H4 (cell line): ENCODE data around the gene SYNRG. TPM values are rescaled to one million over a fixed set of nuclear protein-coding genes. Genes with fewer than 3 reads are reported as not detected.
"Not testable (repeated sequence)": the region's sequence is repeated elsewhere in the genome, so short reads cannot be mapped to it uniquely, and the experiment has no call there.

Experiments used
- DNase-seq: peaks from one replicate; pipeline ENCODE4 v3.0.0-alpha.2; 2015; ENCODE audit warnings: low spot score
- total RNA-seq: library from RNA; depleted of rRNA; stranded (reverse); fragments of >200 nt; shearing (Covaris generic); gene quantifications from 2 replicates; pipeline ENCODE4 v1.2.3, GENCODE V29; 2014; rRNA removed

SYNRG gene, protein sequence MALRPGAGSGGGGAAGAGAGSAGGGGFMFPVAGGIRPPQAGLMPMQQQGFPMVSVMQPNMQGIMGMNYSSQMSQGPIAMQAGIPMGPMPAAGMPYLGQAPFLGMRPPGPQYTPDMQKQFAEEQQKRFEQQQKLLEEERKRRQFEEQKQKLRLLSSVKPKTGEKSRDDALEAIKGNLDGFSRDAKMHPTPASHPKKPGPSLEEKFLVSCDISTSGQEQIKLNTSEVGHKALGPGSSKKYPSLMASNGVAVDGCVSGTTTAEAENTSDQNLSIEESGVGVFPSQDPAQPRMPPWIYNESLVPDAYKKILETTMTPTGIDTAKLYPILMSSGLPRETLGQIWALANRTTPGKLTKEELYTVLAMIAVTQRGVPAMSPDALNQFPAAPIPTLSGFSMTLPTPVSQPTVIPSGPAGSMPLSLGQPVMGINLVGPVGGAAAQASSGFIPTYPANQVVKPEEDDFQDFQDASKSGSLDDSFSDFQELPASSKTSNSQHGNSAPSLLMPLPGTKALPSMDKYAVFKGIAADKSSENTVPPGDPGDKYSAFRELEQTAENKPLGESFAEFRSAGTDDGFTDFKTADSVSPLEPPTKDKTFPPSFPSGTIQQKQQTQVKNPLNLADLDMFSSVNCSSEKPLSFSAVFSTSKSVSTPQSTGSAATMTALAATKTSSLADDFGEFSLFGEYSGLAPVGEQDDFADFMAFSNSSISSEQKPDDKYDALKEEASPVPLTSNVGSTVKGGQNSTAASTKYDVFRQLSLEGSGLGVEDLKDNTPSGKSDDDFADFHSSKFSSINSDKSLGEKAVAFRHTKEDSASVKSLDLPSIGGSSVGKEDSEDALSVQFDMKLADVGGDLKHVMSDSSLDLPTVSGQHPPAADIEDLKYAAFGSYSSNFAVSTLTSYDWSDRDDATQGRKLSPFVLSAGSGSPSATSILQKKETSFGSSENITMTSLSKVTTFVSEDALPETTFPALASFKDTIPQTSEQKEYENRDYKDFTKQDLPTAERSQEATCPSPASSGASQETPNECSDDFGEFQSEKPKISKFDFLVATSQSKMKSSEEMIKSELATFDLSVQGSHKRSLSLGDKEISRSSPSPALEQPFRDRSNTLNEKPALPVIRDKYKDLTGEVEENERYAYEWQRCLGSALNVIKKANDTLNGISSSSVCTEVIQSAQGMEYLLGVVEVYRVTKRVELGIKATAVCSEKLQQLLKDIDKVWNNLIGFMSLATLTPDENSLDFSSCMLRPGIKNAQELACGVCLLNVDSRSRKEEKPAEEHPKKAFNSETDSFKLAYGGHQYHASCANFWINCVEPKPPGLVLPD (N-terminal part only)
- 5.6 and 9.8 TPM in 2 replicates for total RNA-seq

- peak; percentile 95 for DNase-seq
Observed at GRCh38 chr17:37609170-37610040, at the start of gene SYNRG. Gene SYNRG (minus strand): TSS chr17:37609418. CDS start chr17:37609355, 63 bp downstream.

GRCh38 chr17:37657202-37657601, 48.0 kb upstream of the SYNRG start:
- DNase-seq: no peak

GRCh38 chr17:37651849-37652248, 42.6 kb upstream of the SYNRG start:
- DNase-seq: no peak

DNA sequence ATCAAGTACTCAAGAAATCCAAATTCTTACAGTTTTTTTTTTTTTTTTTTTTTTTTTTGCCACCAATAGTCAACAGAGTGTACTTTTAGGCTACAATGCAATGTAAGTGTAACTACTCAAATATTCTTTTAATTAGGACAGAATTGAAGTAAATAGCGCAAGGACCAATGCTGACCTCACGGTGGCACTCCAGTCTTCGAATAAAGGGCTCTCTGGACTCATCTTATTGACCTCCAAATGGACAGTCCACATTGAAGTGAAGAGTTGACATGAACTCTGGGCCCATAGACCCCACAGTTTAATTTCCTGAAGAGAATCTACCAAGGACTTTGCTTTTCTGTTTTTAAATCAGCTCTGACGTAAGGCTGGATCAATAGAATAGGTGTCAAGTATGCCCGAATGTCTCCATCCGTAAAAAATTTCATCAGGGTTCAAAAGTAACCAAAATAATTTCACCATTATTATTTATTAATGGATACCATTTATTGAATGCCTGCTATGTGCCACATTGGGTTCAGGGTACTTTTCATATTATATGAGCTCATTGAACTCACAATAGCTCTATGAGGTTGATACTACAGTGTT, 41.3 kb upstream of the SYNRG start:
- peak; percentile 9 for DNase-seq

GRCh38 chr17:37648555-37648954, 39.3 kb upstream of the SYNRG start:
- DNase-seq: peak; percentile 42

GRCh38 chr17:37647856-37648255, 38.6 kb upstream of the SYNRG start:
- DNase-seq: no peak

- DNase-seq: no peak
Observed at GRCh38 chr17:37643869-37644268, 34.7 kb upstream of the SYNRG start.

DNA sequence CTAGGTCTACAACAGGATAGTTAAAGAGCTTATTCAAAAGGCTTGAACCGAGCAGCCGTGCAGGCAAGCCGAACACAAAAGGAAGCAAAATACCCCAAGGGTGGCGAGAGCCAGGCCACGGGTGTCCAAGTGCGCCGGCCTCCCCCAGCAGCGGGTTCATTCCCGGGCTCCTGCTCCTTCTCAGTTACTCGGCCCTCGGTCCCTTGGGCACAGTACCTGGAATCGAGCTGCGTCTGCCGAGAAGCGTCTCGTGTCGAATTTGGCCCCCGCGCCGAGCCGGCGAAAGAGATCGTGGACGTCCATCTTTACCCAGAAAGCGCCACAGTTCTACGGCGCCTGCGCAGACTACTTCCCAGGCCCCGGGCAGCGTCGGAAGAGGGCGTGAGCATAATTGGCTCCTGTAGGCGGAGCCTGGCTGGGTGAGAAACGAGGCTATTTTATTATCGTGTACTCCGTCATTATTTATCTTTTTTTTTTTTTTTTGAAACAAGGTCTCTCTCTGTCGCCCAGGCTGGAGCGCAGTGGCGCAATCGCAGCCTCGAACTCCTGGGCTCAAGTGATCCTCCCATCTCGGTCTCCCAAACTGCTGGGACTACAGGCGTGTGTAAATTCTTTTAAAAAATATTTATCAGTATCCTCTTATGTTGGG, 34.0 kb upstream of the SYNRG start, which contains the start of gene DDX52:
Gene DDX52 (minus strand): TSS at position 329 of the 649 bp plus-strand sequence. CDS start 26 bp downstream, at position 303.
- peak; percentile 91 for DNase-seq

DNA sequence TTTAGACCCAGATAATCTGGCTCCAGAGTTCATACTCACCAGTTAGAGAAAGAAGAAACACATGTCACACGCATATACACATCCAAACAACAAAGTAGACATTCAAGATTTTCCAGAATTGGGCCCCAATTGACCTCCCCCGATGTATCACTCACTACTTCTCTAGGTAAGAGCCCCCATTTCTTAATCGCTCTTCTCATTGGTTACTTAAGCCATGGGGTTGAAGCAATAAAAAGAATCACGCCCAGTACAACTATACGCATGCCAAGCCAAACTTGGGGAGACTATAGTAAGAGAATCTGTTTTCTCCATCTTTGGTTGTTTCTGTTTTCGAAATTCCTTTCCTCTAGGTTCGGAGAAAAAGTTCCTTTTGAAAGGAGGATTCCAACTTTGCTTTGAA, 33.5 kb upstream of the SYNRG start:
- DNase-seq: no peak

- DNase-seq: no peak
Observed at GRCh38 chr17:37640015-37640414, 30.8 kb upstream of the SYNRG start.

DNA sequence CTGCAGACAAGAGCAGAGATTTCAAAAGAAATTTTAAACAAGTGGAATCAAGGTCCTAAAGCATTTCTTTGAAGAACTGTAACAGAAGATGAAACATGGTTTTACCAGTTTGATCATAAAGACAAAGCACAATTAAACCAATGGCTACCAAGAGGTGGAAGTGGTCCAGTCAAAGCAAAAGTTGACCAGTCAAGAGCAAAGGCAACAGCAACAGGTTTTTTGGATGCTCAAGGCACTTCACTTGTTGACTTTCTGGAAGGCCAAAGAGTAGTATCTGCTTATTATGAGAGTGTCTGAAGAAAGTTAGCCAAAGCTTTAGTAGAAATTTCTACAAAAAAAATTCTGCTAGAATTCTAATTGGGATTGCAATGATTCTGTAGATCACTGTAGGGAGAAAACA, 28.7 kb upstream of the SYNRG start:
- DNase-seq: no peak

GRCh38 chr17:37616430-37616829, 7.2 kb upstream of the SYNRG start:
- DNase-seq: not testable (repeated sequence)

DNA sequence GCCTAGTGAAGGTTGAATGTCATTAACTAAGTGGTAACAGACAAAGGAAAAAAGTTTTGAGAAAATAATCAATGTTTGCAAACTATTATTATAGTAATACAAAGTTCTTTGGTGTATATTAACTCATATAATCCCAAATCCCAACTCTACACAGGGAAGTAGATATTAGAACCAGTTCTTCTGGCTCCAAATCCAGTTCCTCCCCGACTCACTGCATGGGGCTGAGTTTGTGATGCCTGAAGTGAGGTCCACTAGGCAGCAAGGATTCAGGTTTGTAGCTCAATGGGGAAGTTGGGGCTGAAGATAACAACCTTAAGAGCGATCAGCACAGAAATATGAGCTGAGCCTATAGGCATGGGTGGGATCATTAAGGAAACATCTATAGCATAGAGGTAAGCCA, 5.6 kb upstream of the SYNRG start:
- DNase-seq: no peak

DNA sequence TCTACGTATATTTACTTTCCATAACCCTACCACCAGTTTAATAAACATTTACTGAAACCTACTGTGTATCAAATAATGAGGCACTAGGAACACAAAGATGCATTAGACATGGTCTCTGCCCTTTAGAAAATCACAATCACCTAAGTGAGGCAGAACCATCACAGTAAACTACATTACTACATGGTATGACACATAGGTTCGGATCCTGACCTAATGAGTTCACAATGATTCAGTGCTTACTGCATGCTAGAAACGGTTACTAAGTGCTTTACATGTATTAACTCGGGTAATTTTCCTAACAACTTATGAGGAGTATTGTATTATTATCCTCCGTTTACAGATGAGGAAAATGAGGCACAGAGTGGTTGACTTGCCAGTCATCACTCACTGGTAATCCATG, 5.2 kb upstream of the SYNRG start:
- DNase-seq: no peak

DNA sequence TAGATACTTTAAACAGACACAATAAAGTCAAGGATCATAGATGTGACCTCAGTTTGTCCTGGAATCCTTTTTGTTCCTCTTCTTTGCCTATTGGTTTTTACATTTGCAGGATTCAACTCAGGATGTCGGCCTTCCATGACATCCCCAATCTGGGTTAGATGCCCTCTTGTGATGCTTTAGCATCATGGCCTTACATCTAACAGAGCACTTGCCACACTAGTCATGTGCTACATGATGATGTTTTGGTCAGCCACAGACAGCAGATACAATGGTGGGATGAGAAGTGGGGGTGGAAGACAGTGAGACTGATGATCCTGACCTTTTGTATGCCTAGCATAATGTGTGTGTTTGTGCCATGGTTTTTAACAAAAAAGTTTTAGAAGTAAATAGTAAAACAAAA, 1.8 kb upstream of the SYNRG start:
- no peak for DNase-seq

DNA sequence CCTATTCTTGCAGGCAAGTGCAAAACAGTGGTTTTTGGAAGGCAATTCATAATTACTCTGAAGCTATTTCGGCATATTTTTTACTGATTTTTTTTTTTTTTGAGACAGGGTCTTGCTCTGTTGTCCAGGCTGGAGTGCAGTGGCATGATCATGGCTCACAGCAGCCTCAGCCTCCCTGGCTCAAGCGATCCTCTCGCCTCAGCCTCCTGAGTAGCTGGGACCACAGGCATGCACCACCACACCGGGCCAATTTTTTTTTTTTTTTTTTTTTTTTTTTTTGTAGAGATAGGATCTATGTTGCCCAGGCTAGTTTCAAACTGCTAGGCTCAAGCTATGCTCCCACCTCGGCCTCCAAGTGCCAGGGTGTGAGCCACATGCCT, 813 bp upstream of the SYNRG start:
- peak; percentile 2 for DNase-seq

GRCh38 chr17:37608351-37609169, 658 bp downstream of the SYNRG start:
- DNase-seq: peak; percentile 6

DNA sequence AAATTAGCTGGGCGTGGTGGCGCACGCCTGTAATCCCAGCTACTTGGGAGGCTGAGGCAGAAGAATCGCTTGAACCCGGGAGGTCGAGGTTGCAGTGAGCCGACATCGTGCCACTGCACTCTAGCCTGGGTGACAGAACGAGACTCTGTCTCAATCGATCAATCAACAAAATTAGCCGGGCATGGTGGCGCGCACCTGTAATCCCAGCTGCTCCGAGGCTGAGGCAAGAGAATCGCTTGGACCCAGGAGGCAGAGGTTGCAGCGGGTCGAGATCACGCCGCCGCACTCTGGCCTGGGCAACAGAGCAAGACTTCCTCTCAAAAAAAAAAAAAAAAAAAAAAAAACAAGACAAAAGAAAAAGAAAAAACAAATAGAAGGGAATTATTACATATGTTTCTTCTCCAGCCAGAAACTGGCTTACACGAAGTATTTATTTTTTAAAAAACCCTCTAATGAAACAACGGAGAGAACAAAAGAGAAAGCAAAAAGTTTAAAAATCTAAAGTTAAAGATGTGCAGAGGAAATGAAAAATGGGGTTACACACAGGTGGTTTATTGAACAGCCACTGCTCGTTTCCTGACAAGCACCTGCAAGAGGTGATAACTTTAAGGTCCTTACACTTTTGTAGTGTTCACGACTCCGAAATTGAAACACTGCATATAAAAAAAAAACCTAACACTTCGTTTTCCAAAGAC, 1.4 kb downstream of the SYNRG start:
- no peak for DNase-seq
